SK-N-SH (cell line): ENCODE data around the gene LMAN1. TPM values are rescaled to one million over a fixed set of nuclear protein-coding genes. Genes with fewer than 3 reads are reported as not detected.

ENCODE experiments used
- CTCF ChIA-PET: fragments of 300-600, 350-600 bp; formaldehyde crosslinking; extraction: SDS; loops from one replicate; lab custom pipeline; 2021; lab: Yijun Ruan, JAX
- POLR2A ChIA-PET: fragments of 350-600 bp; sonication (Branson Sonifier 250); formaldehyde crosslinking; extraction: SDS; loops from one replicate; lab custom pipeline; 2020; ENCODE audit warnings: antibody characterized with exemption, inconsistent platforms; lab: Yijun Ruan, JAX
- DNase-seq: peaks from one replicate; pipeline ENCODE4 v3.0.0; 2012
- H2AFZ ChIP-seq: fragments of 200-600 bp; sonication (generic); 2 replicates; pipeline ENCODE4 v1.8.1; 2016; ENCODE audit warnings: antibody characterized with exemption, mild to moderate bottlenecking, low read depth
- H3F3A ChIP-seq: fragments of 200-600 bp; sonication (generic); replicated peaks from 2 replicates; pipeline ENCODE3; 2016; ENCODE audit warnings: antibody characterized with exemption, mild to moderate bottlenecking; ENCODE audit not compliant: insufficient read depth
- H3K27ac ChIP-seq, 2 experiments: fragments of 200-500 bp in 1 of 2; fragments of 200-600 bp in 1 of 2; sonication (Bioruptor generic) in 1 of 2; sonication (generic), shearing (Covaris generic) in 1 of 2; 2 replicates each; pipeline versions ENCODE4 v1.5.1 to v1.6.1; 2014 to 2016; ENCODE audit warnings: low read depth in 2 of 2, inconsistent platforms in 1 of 2, low read length in 1 of 2, mild to moderate bottlenecking in 1 of 2, mixed read lengths in 1 of 2
- H3K27me3 ChIP-seq: fragments of 200-600 bp; sonication (generic), shearing (Covaris generic); 2 replicates; pipeline ENCODE4 v1.6.1; 2016; ENCODE audit warnings: mixed run types; ENCODE audit not compliant: insufficient read depth
- H3K36me3 ChIP-seq, 2 experiments: fragments of 200-500 bp in 1 of 2; fragments of 200-600 bp in 1 of 2; sonication (Bioruptor generic) in 1 of 2; sonication (generic) in 1 of 2; replicated peaks in 1 of 2; 2 replicates each; pipeline versions ENCODE3 to v1.5.1; 2014 to 2016; ENCODE audit warnings: low read length in 1 of 2, mild to moderate bottlenecking in 1 of 2; ENCODE audit not compliant: insufficient read depth in 2 of 2, control insufficient read depth in 1 of 2
- H3K4me1 ChIP-seq, 2 experiments: fragments of 200-500 bp in 1 of 2; fragments of 200-600 bp in 1 of 2; sonication (Bioruptor generic) in 1 of 2; sonication (generic), shearing (Covaris generic) in 1 of 2; 2 replicates each; pipeline versions ENCODE4 v1.5.1 to v1.6.1; 2014 to 2016; ENCODE audit warnings: low read depth in 1 of 2, low read length in 1 of 2, mixed run types in 1 of 2; ENCODE audit not compliant: insufficient read depth in 2 of 2, control insufficient read depth in 1 of 2
- H3K4me2 ChIP-seq: fragments of 200-600 bp; sonication (generic), shearing (Covaris generic); 2 replicates; pipeline ENCODE4 v1.6.1; 2017; ENCODE audit warnings: mixed run types
- H3K4me3 ChIP-seq, 2 experiments: fragments of 200-500 bp in 1 of 2; fragments of 200-600 bp in 1 of 2; sonication (Bioruptor generic) in 1 of 2; sonication (generic), shearing (Covaris generic) in 1 of 2; 2 replicates each; pipeline versions ENCODE4 v1.5.1 to v1.8.1; 2014 to 2016; ENCODE audit warnings: low read depth in 2 of 2, inconsistent platforms in 1 of 2, low read length in 1 of 2, mild to moderate bottlenecking in 1 of 2, mixed read lengths in 1 of 2, moderate library complexity in 1 of 2
- H3K79me2 ChIP-seq: fragments of 200-600 bp; sonication (generic); 2 replicates; pipeline ENCODE4 v1.8.1; 2017; ENCODE audit warnings: mild to moderate bottlenecking; ENCODE audit not compliant: insufficient read depth
- H3K9ac ChIP-seq: fragments of 200-600 bp; sonication (generic); 2 replicates; pipeline ENCODE4 v1.6.1; 2017; ENCODE audit warnings: mixed run types
- H3K9me2 ChIP-seq: fragments of 200-600 bp; sonication (generic); 2 replicates; pipeline ENCODE4 v1.6.1; 2017; ENCODE audit warnings: mixed run types
- H3K9me3 ChIP-seq: fragments of 200-600 bp; sonication (generic); 2 replicates; pipeline ENCODE4 v1.6.1; 2017; ENCODE audit warnings: mixed run types, mild to moderate bottlenecking, moderate library complexity
- H4K20me1 ChIP-seq: fragments of 200-600 bp; sonication (generic); 2 replicates; pipeline ENCODE4 v1.6.1; 2017; ENCODE audit warnings: mild to moderate bottlenecking, mixed run types; ENCODE audit not compliant: insufficient read depth
- NFIC ChIP-seq: IDR thresholded peaks from 2 replicates; pipeline ENCODE4 v1.4.0; 2012; ENCODE audit warnings: borderline replicate concordance
- SMC3 ChIP-seq: IDR thresholded peaks from 2 replicates; pipeline ENCODE4 v1.6.1; 2012; ENCODE audit warnings: low read depth, low read length, improper control_type of control experiment
- TCF12 ChIP-seq: IDR thresholded peaks from 2 replicates; pipeline ENCODE4 v1.4.0; 2012
- TEAD4 ChIP-seq: IDR thresholded peaks from 2 replicates; pipeline ENCODE4 v1.4.0; 2012; ENCODE audit warnings: mild to moderate bottlenecking, borderline replicate concordance; ENCODE audit not compliant: insufficient read depth
- WGBS: methylation state at CpG from one replicate; pipeline ENCODE4 v1.1.6; 2017; ENCODE audit warnings: low lambda C conversion rate; 5-methylcytosine and 5-hydroxymethylcytosine counted together
- polyA plus RNA-seq, 3 experiments: library from polyadenylated mRNA; depleted of rRNA; stranded (reverse); fragments of >200 nt; gene quantifications; 2 replicates each; pipeline ENCODE4 v1.2.3, GENCODE V29; 2012
- TF ChIP-seq, protein P1 (sequence below): IDR thresholded peaks from 2 replicates; pipeline ENCODE4 v1.4.0; 2012; ENCODE audit warnings: low read depth, borderline replicate concordance
- TF ChIP-seq, protein P2 (sequence below): IDR thresholded peaks from 2 replicates; pipeline ENCODE4 v1.4.0; 2012; ENCODE audit warnings: low read depth, borderline replicate concordance

LMAN1 gene
- polyA plus RNA-seq, 1 of the 3 experiments (the other 2 are of a cell fraction), result 43.4 TPM

DNA sequence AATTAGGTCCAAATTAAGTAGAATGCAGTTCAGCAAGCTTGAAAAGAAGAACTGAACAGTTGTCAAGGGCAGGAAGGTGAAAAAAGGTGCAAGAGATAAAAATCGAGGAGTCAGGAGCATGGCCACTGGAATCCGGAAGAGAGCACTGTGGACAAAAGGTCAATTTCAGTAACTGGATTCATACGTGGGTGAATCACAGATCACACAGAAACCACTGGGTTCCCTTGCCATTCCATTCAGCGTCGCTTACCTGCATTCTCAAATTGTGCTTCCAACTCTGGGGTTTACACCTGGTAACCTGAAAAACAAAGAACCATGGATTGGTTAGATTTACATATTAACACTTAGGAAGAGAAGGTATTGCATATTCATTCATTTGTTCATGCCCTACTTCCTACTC lies 21.6 kb upstream of the LMAN1 start:
- H3K9me3 ChIP-seq, result no peaks in the 10 kb centered on the region
- H3K4me2 ChIP-seq, result no peak overlapping the region
- peaks cover 2% of the 10 kb centered on the region; the same call in 1 of the 2 replicates for H3K27me3 ChIP-seq
- no peaks in the 10 kb centered on the region for H3K36me3 ChIP-seq
- H3F3A ChIP-seq, result no peaks in the 10 kb centered on the region
- no peak overlapping the region for H3K27ac ChIP-seq
- H3K79me2 ChIP-seq, result no peaks in the 10 kb centered on the region
- POLR2A ChIA-PET, result no interaction called here
- H3K4me1 ChIP-seq, result no peaks in the 10 kb centered on the region; a peak in 1 of 4 replicates
- H2AFZ ChIP-seq, result no peak overlapping the region
- H3K9ac ChIP-seq, result no peak overlapping the region
- TF ChIP-seq, protein P1, sequence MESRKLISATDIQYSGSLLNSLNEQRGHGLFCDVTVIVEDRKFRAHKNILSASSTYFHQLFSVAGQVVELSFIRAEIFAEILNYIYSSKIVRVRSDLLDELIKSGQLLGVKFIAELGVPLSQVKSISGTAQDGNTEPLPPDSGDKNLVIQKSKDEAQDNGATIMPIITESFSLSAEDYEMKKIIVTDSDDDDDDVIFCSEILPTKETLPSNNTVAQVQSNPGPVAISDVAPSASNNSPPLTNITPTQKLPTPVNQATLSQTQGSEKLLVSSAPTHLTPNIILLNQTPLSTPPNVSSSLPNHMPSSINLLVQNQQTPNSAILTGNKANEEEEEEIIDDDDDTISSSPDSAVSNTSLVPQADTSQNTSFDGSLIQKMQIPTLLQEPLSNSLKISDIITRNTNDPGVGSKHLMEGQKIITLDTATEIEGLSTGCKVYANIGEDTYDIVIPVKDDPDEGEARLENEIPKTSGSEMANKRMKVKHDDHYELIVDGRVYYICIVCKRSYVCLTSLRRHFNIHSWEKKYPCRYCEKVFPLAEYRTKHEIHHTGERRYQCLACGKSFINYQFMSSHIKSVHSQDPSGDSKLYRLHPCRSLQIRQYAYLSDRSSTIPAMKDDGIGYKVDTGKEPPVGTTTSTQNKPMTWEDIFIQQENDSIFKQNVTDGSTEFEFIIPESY, result no peak
- TF ChIP-seq TEAD4, result no peak
- no peak for TF ChIP-seq NFIC
- TF ChIP-seq SMC3, result no peak
- TF ChIP-seq, all 33 proteins: peak for 0
- Histone ChIP-seq H3K9me2 (no peaks in the 10 kb centered on the region), H3K4me3 (no peak overlapping the region), H4K20me1 (no peaks in the 10 kb centered on the region)
- DNase-seq, result no peak
- 61% methylated on average over 5 of the region's 5 CpGs for WGBS
- CTCF ChIA-PET, result interaction anchor here (1.5 kb wide), 1 partner anchor 22 kb away, joined by 3 read pairs; no protein-coding TSS in a partner anchor

DNA sequence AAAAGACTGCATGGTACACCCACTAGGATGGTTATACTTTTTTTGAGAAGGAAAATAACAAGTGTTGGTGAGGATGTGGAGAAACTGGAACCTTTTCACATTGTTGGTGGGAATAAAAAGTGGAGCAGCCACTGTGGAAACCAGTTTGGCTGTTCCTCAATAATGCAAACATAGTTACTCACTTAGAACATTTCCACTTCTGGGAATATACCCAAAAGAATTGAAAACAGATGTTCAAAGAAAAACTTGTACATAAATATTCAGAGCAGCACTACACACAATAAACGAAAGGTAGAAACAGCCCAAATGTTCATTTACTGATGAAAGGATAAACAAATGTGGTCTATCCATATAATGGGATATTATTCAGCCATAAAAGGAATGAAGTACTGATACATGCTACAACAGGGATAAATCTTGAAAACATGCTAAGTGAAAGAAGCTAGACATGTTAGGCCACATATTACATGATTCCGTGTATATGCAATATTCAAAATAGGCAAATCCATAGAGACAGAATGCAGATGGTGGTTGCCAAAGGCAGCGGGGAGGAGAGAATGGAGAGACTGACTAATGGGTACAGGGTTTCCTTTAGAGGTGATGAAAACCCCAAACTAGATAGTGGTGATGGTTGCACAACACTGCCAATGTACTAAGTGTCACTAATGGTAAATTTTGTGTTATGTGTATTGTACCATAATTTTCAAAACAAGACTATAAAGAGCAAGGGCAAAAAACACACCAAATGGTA lies 20.9 kb upstream of the LMAN1 start:
- Histone ChIP-seq H3K4me2 (no peak overlapping the region), H3K9ac (no peak overlapping the region), H3K4me3 (no peak overlapping the region), H4K20me1 (no peaks in the 10 kb centered on the region), H3K79me2 (no peaks in the 10 kb centered on the region), H3K9me3 (no peaks in the 10 kb centered on the region), H3K9me2 (no peaks in the 10 kb centered on the region), H3F3A (no peaks in the 10 kb centered on the region), H3K27ac (no peak overlapping the region), H3K36me3 (no peaks in the 10 kb centered on the region), H2AFZ (no peak overlapping the region), H3K4me1 (no peaks in the 10 kb centered on the region; a peak in 1 of 4 replicates), H3K27me3 (no peaks in the 10 kb centered on the region; the same call in 1 of the 2 replicates)
- ChIA-PET POLR2A (no interaction called here), CTCF (interaction anchor here (1.5 kb wide), 1 partner anchor 23 kb away, joined by 3 read pairs; no protein-coding TSS in a partner anchor)
- DNase-seq, result no peak
- TF ChIP-seq, protein P2, sequence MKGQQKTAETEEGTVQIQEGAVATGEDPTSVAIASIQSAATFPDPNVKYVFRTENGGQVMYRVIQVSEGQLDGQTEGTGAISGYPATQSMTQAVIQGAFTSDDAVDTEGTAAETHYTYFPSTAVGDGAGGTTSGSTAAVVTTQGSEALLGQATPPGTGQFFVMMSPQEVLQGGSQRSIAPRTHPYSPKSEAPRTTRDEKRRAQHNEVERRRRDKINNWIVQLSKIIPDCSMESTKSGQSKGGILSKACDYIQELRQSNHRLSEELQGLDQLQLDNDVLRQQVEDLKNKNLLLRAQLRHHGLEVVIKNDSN, result no peak
- TF ChIP-seq TCF12, result peak; percentile 19; the same call in 1 of the 2 replicates
- 57% methylated on average over 3 of the region's 3 CpGs for WGBS
